GM12874 (cell line): ENCODE data around the gene JSRP1.

Experiments
- CTCF ChIP-seq: IDR thresholded peaks from 2 replicates; pipeline ENCODE4 v1.5.1; 2011; ENCODE audit warnings: low read depth, mild to moderate bottlenecking, control low read depth, low read length, moderate library complexity; ENCODE audit not compliant: insufficient read depth

The JSRP1 gene

GRCh38 chr19:2229103-2230032 lies 26.8 kb downstream of the JSRP1 start:
- no peak for TF ChIP-seq CTCF

GRCh38 chr19:2228157-2229030 lies 27.8 kb downstream of the JSRP1 start:
- TF ChIP-seq CTCF = no peak

GRCh38 chr19:2227415-2228156 lies 28.6 kb downstream of the JSRP1 start:
- TF ChIP-seq CTCF = no peak

- no peak for TF ChIP-seq CTCF
These were observed 29.3 kb downstream of the JSRP1 start for GRCh38 chr19:2226840-2227360.

DNA sequence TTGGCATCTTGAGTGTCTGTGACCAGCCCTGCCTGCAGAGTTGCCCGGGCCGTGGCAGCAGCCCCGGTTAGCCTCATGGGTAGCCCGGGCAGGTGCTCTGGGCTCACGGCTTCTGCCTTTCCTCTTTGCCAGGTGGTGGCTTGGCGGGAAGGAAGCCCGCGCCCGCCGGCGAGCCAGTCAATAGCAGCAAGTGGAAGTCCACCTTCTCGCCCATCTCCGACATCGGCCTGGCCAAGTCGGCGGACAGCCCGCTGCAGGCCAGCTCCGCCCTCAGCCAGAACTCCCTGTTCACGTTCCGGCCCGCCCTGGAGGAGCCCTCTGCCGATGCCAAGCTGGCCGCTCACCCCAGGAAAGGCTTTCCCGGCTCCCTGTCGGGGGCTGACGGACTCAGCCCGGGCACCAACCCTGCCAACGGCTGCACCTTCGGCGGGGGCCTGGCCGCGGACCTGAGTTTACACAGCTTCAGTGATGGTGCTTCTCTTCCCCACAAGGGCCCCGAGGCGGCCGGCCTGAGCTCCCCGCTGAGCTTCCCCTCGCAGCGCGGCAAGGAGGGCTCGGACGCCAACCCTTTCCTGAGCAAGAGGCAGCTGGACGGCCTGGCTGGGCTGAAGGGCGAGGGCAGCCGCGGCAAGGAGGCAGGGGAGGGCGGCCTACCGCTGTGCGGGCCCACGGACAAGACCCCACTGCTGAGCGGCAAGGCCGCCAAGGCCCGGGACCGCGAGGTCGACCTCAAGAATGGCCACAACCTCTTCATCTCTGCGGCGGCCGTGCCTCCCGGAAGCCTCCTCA lies 30.0 kb downstream of the JSRP1 start:
- no peak for TF ChIP-seq CTCF

DNA sequence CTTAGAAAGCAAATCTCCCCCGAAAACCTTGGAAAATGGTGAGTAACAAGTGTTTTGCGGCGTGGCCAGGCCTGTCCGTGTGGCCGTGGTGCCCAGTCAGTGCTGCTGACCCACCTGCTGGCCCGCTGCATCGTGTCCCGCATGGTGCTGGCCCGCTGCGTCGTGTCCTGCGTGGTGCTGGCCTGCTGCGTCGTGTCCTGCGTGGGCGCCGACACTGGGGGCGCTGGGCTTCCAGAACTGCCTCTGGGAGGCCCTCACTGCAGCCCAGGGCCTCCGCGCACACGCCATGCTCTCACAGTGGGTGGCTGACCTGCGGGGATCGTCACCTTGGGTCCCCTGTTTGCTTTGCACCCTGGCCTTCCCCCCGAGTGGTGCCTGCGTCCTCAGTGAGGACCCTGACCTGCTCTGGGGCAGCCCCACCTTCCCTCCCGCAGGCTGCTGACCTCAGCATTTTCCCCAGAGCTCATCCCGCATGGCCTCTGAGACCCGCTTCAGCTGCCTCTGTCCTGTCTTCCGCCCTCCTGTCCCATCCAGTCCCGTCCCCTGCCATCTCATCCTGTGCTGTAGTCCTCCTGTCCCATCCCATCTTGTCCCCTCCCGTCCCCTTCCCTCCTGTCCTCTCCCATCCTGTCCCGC lies 30.7 kb downstream of the JSRP1 start:
- no peak for TF ChIP-seq CTCF
